NCI-H2196 (cell line): ENCODE measurements around the gene TNFAIP8L3.

Experiments used
- DNase-seq: peaks from one replicate; lab custom pipeline; 2025; ENCODE audit not compliant: unreplicated experiment; lab: John Stamatoyannopoulos, UW

Gene TNFAIP8L3

DNA sequence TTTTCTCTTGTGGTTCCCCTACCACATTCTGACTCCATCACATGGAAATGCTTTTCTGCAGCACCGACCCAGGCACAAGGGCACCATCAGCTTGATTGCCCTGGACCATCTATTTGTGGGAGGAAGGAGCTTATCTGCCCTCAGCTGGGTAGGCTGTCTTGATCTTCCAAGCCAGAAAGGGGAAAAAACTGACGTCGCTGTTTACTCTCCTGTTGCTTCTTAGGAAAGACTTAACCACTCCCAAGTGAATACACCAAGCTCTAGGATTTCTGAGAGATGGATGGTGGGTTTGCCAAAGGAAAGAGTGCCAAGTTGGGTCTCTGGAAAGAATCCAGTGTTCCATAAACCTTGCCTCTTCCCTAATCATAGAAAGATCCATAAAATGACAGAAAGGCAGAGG, 4.0 kb downstream of the TNFAIP8L3 start:
- no peak for DNase-seq

DNA sequence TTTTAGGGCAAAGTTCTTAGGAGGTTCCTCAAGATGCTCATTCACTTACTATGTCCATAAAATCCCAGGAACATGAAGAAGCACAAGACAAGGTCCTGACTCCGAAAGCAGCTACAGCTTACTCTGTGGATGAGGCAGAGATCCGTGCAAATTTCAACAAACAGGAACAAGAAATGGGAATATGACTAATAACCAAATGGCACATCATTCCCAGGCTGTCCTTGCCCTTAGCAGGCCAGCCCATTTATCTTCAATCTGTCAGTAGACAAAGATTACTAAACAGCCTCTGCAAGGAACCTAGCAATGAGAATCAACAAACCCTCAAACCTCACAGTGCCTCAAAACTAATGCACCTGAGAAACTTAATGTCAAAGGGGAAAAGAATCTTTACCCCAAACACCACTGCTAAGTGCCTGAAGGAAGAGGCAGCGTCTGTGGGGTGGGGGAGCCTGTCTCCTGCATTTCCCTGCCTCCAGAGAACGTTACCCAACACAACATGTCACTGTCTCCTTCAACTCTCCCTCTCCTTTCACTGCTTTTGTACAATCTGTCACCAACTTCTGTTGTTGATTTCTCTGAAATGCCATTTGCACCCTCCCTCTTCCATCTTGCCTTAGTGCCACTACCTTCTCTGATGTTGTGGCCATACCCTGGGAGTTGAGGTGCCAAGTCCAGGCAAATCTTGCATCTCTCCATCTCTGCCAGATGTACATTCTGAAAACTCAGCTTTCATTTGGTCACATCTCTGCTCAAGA, 4.8 kb downstream of the TNFAIP8L3 start:
- DNase-seq: no peak

DNA sequence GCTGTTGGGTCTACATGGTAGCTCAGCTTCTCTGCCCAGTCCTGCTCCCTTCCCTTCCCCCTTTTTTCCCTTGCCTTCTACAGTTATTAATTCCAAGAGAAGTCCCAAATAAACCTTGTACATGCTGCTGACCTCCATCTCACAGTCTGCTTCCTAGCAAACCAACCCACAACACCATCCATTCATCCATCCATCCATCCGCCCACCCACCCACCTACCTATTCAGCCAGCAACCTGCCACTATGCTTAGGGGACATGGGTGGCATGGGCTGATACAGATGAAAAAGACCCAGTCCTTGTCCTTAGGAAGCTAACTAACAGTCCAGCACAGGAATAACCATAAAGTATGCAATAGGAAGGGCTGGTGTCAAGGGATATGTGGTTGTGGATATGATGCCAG, 5.7 kb downstream of the TNFAIP8L3 start:
- DNase-seq: no peak

DNA sequence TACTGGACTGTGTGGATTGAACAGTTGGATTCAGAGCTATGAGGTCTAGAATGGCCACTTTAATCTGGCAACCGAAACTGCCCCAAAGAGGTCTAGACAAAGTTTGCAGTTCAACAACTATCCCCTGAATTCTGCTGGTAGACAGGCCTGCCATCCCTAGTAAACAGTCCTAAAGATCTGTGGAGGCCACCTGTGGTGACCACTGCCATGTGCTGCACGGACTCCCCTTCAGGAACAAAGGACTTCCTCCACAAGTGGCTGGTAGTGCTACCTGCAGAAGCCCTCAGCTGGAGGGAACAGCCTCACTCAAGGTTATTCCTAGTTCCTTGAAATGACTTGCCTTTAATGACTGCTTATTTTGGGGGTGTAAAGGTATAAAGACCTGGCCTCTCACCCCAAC, 6.1 kb downstream of the TNFAIP8L3 start:
- DNase-seq: no peak

DNA sequence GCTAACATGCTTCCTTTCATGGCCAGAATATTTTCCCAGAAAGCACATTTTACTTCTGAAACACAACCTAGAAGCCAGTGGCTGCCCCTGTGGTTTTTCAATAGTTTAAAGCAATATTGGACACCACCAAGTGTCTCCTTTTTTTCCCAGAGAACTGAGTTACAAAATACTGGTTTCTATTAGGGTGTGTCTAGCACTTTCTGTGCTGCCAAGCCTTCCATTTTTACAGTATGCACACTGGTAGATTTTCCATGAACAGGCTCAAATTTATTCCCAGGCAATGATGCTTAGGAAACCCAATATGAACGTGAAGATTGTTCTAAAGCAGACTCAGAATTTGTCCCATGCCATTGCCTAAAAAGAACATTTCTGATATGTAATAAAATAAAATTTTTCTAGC, 7.2 kb downstream of the TNFAIP8L3 start:
- DNase-seq: no peak

DNA sequence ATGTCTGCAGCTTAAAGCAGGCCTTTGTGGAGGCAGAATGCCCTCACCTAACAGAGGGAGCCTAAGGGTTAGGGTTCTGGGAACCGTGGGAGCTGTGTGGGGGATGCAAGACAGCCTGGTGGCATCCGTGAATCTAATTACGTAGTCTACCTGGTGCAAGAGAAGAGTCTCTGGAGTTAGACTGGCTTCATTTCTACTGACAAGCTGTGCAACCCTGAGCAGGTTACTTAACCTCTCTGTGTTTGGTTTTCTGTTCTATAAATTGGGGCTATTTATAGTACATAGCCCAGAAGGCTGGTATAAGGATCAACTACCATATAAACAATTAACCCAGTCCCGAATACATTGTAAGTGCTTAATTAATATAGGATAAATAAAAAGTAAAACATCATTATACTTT, 8.3 kb downstream of the TNFAIP8L3 start:
- DNase-seq: no peak

DNA sequence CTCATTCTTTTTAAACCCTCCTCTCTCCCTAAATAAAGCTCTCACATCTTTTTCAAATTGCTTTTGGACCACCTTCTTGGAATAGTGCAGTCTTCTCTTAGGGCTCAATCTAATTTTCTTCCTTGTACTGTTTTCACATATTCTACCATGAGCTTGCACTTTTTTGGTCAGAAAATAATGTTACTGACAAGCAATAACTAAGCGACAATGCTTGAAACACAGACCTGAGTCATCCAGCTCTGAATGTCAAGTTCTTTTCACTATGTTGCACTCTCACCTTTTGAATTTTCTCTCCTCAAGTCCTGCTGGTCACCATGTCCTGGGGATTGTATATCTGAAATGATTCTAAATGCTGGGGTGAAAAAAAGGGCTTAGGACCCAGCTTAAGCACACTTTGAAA, 8.9 kb downstream of the TNFAIP8L3 start:
- DNase-seq: no peak

DNA sequence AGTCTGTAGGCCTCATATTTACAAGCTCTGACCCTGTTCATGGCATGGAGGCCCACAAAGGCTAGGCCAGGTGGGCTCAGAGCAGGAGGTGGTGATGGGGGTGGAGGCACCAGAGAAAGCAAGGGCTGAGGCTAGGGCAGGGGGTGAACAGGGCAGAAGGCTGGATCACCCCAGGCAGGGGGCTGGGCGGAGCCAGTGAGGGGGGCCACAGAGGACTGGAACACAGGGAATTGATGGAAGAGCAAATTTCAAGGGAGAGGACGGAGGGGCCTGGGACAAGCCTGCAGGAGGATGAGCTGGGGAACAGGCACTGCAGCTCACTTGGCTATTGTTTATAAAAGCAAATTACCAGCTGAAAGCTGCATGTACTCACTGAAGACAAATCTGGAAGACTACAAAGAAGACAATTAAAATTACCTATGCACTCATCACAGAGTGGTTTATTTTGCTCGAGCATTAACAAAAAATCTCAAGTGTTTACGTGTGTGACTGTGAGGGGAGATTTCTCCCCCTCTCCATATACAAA, 11.0 kb downstream of the TNFAIP8L3 start:
- DNase-seq: no peak

DNA sequence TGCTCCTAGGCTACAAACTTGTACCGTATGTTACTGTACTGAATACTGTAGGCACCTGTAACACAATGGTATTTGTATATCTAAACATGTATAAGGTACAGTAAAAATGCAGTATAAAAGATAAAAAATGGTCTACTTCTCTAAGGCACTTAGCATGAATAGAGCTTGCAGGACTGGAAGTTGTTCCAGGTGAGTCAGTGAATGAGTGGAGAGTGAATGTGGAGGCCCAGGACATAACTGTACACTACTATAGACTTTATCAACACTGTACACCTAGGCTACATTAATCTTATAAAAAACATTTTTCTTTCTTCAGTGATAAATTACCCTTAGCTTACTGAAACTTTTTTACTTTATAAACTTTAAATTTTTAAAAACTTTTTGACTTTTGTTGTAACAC, 12.5 kb downstream of the TNFAIP8L3 start:
- no peak for DNase-seq

DNA sequence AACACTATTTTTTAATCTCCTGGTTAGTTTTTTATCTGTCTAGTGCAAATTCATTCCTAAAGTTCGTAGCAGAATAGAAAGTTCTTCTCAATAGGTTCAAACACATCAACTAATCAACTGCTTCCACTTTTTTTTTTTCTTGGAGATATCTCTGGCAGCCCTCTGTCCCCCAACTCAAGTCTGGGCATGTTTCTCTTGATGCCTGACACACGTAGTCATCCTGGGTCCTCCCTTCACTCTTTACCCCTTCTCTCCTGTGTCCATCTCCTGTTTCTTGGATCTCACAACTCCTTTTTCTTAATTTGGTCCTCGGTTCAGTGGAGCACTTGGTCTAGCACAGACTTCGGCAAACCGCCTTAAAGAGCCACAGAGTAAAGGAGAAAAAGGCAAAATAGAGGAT, 14.4 kb downstream of the TNFAIP8L3 start:
- DNase-seq: no peak

DNA sequence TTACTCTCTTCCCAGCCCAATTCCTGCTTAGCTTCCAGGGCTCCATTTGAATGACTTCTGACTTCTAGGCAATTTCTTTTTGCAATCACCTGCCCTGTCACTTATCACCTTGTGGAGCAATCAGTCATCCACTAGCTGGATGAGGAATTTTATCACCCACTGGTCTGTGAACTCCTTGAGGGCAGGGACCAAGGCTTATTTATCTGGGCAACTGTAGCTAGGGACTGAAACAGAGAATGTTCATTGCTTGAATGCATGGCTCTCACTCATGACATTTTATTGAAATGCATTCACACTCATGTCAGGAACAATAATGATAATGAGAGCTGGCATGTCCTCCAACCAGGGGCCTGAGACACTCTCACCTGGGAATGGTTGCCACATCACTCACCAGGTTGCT, 15.5 kb downstream of the TNFAIP8L3 start:
- DNase-seq: no peak

DNA sequence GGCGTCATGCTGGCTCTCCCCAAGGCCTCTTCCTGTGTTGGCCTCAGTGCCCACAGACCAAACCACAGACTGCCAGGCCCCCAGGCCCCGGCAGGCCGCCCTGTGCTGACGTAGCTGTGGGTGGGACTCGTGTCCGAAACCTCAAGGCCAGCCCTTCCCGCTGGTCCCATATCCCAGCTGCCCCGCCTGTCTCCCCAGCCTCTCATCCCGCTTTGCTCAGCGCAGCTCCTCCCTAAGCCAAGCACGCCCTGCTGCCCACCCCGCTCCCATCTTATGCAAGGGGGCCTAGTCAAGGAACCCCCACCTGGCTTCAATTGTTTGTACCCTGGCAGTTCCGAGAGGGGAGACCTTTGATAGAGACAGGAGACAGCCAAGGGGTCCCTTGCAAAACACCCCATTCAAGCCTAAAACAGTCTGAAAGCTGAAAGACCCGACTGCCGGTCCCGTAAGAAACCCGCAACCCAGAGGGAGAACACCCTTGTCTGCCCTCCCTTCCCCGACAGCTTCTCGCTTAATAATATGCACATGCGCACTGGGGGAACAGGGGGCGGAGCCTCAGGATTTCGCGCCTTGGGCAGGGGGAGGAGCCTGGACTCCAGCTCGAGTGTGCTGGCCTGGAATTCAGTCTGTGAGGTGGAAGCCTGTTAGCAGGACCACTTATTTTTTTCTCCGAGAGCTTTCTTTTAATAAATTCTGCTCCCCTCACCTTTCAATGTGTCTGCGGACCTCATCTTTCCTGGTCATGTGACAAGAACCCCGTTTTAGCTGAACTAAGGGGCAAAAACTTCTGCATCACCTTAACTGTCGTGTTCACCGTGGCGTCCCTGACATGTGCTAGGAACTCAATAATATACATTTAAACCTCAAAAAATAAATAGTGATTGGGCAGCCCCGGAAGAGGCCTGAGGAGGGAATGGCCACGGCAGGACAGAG, 17.2 kb downstream of the TNFAIP8L3 start:
- DNase-seq: no peak

DNA sequence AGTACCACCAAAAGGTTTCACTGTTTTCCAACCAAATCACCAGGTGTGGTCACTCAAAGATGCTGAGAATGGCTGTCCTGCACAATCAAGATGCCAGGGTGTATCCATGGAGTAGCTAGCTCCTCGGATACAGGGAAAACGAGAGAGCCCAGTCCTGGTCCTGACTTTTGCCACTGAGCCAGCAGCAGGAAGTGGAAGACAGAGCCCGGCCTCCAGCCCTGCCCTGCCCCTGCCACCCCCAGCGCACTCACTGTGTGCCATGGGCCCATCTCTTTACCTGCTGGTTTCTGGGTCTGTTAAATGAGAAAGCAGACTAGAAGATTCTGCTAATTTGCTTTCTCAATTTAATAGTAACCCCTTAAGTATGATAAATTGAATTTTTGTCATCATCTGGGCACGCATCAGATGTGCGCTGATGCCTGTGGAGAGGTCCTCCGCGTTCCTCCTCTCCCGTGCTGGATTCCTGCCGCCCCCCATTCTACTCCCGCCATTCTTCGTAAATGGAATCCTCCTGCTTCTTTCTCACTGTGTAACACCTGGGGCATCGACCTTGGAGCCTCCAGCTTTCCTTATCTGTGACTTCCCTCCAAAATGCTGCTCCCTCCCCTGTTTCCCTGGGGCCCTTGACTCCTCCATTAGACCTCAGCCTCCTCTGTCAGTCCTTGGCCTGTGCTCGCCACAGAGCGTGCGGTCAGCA, 18.0 kb downstream of the TNFAIP8L3 start:
- DNase-seq: no peak

DNA sequence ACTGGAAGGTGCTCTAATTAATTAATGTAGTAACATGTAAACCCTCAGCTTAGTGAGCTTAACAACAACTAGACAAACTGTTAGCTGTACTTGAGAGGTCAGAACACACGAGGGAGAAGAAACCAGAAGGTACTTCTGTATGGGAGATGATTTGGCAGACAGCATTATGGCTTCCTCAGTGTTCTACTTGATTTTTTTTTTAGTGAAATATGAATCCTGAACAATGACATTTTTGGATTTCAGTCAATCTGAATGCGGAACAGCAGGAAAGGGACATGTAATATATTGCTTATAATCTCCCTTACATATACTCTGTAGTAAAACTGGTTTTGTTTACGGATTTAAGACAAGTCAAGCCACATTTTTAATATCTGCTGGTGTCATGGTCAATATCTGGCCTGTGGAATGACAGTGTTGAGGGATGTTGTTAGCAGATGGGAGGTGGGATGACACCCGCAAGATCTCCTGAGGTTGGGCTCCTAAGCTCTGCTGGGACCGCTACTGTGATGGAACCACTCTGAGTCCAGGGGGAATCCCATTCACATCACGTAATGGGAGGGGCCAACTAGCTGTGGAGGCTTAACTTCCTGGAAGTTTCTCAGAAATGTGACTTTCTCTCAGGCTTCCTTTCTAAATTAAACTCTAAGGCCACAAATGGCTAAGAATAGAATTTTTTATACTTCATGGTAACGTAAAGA, 18.7 kb downstream of the TNFAIP8L3 start:
- no peak for DNase-seq

DNA sequence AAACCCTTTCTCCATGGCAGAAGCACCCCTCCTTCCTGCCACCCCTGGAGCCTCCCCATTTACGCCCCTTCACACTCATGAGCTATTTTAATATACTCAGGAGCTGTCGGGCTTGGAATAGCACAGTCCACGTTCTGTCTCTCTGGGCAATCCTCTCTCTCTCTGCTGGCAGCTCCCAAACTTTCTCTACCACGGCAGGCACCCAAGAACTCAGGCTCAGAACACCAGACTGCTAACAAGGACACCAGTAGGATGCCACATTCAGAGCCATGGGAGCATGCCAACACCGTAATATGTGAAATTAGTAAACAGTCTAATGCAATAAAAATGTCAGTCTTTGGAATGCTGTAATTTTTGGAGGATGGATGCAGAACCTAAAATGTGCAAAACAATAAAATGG, 19.3 kb downstream of the TNFAIP8L3 start:
- no peak for DNase-seq

DNA sequence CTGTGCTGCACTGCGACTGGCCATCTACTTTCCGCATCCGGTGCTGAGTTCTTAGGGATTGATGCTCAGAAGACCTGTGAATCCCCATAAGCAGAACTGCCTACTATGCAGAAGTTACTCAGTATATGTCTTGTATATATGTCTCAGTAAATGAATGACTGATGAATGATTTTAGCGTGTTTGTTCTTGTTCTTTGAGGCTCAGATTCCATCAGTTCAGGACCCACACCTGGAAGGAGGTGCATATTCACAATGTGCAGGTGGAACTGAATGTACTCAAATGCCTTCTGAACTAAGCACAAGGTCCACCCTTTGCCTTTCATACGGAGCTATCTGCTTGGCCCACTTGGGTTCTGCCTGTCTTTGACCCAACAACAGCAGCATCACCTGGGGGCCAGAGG, 19.8 kb downstream of the TNFAIP8L3 start:
- DNase-seq: no peak

DNA sequence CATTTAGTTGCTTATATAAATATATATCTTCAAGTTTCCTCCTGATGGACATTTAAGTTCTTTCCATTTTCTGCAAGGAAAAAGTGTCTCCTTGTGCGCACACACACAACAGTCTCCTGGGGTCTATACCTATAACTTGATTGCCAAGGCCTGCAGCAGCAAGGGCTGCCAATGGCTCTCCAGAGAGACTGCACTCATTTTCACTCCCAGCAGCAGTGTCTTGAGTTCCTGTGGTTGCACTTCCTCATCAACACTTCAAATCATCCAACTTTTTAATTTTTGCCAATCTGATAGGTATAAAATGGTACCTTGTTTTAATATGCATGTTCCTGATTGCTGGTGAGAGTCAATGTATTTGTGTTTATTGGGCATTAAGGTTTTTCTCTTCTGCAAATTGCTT, 23.1 kb downstream of the TNFAIP8L3 start:
- DNase-seq: no peak

DNA sequence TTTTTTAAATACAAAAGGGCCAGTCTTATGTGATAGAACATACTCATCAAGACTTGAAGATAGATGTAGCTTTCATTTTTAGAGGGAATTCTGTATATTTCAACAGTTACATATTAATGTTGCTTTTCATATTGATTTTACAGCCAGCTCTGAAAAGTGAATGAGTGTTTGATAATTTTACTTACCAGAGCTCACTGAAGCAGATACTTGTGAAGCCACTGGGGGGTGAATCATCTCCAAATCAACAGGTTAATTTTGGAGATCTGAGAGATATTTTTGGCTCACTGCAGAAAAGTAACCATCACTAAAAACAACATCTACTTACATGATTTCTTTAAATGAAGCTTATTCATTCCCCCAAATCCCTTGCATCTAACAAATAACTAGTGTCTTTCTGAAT, 24.7 kb downstream of the TNFAIP8L3 start:
- DNase-seq: no peak

DNA sequence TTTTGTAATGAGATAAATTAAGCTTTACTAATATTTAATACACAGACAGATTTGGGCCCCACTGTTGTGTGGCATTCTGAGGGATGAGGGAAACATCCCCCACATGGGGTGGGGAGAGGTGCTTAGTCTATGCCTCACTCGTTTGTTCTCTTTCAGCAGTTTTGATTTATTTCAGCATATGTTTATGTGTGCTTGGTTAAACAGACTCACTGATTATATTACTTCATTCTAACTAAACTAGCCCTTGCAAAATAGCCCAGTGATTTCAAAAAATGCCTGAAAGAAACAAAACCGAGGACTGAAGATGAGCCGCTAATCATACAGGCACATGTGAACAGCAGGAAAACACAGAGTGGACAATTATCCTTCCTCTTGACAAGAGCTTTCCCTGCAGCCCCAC, 27.2 kb downstream of the TNFAIP8L3 start:
- no peak for DNase-seq

DNA sequence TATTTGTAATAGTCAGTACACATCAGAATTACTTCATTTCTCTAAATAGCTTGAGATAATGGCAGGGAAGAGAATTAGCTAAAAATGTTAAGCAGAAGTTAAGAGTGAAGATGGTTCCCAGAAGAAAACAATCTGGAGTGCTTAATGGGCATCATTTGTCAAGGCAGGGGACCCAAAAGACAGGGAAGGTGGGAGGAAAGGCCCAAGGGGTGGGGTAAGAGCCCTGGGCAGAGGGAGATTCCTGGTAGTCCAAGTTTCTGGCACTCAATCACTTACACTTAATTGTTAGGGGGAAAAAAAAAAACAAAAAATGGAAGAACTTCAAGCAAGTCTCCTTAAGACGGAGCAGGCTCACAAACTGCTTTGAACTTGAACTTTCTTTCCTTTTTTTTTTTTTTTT, 28.9 kb downstream of the TNFAIP8L3 start:
- no peak for DNase-seq

DNA sequence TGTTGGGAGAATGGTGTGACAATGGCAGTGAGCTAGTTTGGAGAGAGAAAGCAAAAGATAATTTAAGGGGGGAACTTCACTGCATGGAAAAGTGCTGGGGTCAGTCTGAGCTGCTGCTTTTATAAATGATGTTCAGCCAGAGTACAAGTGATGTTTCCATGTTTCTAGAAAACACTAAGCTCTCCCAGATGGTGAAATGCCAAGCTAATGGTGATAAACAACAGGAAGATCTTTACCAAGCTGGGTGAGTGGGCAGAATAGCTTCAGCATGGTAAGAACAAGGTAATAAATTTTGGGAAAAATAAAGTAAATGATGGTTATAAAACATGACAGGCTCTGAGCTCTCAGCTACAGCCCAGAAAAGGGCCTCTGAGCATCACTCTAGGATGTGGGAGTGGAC, 29.4 kb downstream of the TNFAIP8L3 start:
- no peak for DNase-seq
